Endodermal cell (in vitro differentiated cells): ENCODE data around the gene GPR137B. TPM values are rescaled to one million over a fixed set of nuclear protein-coding genes. Genes with fewer than 3 reads are reported as not detected.
"Not testable (repeated sequence)": the region's sequence is repeated elsewhere in the genome, so short reads cannot be mapped to it uniquely, and the experiment has no call there.

Experiments used
- DNase-seq: peaks from one replicate; pipeline ENCODE4 v3.0.0-alpha.2; 2017
- H3K27ac ChIP-seq: 2 replicates; pipeline ENCODE4 v1.5.1; 2013; ENCODE audit warnings: mild to moderate bottlenecking, low read depth, low read length, moderate library complexity
- H3K27me3 ChIP-seq: 2 replicates; pipeline ENCODE4 v1.6.1; 2013; ENCODE audit warnings: mild to moderate bottlenecking, low read length, moderate library complexity; ENCODE audit not compliant: insufficient read depth, control insufficient read depth, poor library complexity, severe bottlenecking
- H3K36me3 ChIP-seq: 2 replicates; pipeline ENCODE4 v1.7.0; 2013; ENCODE audit warnings: mild to moderate bottlenecking, low read length, moderate library complexity; ENCODE audit not compliant: control insufficient read depth, insufficient read depth
- H3K4me1 ChIP-seq: one replicate; pipeline ENCODE4 v1.7.0; 2013; ENCODE audit warnings: low read length; ENCODE audit not compliant: control insufficient read depth, insufficient read depth
- H3K4me3 ChIP-seq: 2 replicates; pipeline ENCODE4 v1.5.1; 2013; ENCODE audit warnings: mild to moderate bottlenecking, low read length, moderate library complexity
- H3K9ac ChIP-seq: 2 replicates; pipeline ENCODE4 v1.6.1; 2013; ENCODE audit warnings: mild to moderate bottlenecking, low read length, moderate library complexity; ENCODE audit not compliant: poor library complexity, severe bottlenecking; ENCODE audit errors: extremely low read depth
- H3K9me3 ChIP-seq: 2 replicates; pipeline ENCODE4 v1.6.1; 2013; ENCODE audit warnings: mild to moderate bottlenecking, low read length, moderate library complexity; ENCODE audit not compliant: control insufficient read depth
- H3K27ac Mint-ChIP-seq: 2 replicates; pipeline ENCODE4 v1.8.0; 2020; ENCODE audit warnings: mixed read lengths
- H3K27me3 Mint-ChIP-seq: 2 replicates; pipeline ENCODE4 v1.8.0; 2021; ENCODE audit warnings: mild to moderate bottlenecking, mixed read lengths; ENCODE audit not compliant: insufficient read depth
- H3K36me3 Mint-ChIP-seq: 2 replicates; pipeline ENCODE4 v1.8.0; 2020; ENCODE audit warnings: low read depth, mixed read lengths
- H3K4me1 Mint-ChIP-seq: 2 replicates; pipeline ENCODE4 v1.8.0; 2020; ENCODE audit warnings: mixed read lengths
- H3K4me3 Mint-ChIP-seq: 2 replicates; pipeline ENCODE4 v1.8.0; 2020; ENCODE audit warnings: mild to moderate bottlenecking, moderate library complexity, mixed read lengths
- H3K9me3 Mint-ChIP-seq: 2 replicates; pipeline ENCODE4 v1.8.0; 2020; ENCODE audit warnings: mild to moderate bottlenecking, mixed read lengths
- WGBS, 2 experiments: methylation state at CpG; one replicate each; pipeline versions ENCODE4 v1.1.5 to v1.1.7; 2013; ENCODE audit warnings: missing lambda C conversion rate in 2 of 2, mixed read lengths in 1 of 2; ENCODE audit not compliant: insufficient coverage in 1 of 2, insufficient read length in 1 of 2; 5-methylcytosine and 5-hydroxymethylcytosine counted together
- total RNA-seq, 2 donors: library from RNA; stranded (reverse); fragmentation: NEBNext Ultra II Directional in 1 of 2; extraction: Animal tissue kit (Norgen Biotek cat#: 25700) in 1 of 2; gene quantifications; 2 replicates in 1 of 2; 3 replicates in 1 of 2; pipeline ENCODE4 v1.2.1, GENCODE V29; 2021
- TF ChIP-seq, protein P1 (sequence below): fragments of 200-600 bp; sonication (generic); conservative IDR thresholded peaks from 2 replicates; pipeline ENCODE4 v1.5.0; 2021; ENCODE audit warnings: antibody characterized with exemption, mild to moderate bottlenecking

Gene GPR137B
- total RNA-seq, 2 donors from 2014 or later = 2.8 to 6.7 TPM

DNA sequence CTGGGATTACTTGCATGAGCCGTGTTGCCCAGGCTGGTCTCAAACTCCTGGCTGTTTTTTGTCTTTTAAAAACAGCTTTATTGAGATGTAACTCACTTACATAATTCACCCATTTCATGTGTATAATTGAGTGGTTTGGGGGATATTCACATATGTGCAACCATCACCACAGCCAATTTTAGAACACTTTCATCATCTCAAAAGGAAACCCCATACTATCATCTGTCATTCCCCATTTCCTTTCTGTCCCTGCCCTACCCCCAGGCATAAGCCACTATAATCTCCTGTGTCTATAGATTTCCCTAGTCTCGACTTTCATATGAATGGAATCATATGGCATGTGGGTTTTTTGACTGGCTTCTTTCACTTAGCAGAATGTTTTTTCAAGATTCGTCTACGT is 43.3 kb downstream of the GPR137B start:
- no peak for DNase-seq
- no peaks in the 10 kb centered on the region for H3K27me3 Mint-ChIP-seq
- no peak overlapping the region for H3K4me3 ChIP-seq
- peaks cover 7% of the 10 kb centered on the region for H3K9me3 Mint-ChIP-seq
- H3K9ac ChIP-seq = no peak overlapping the region
- no peaks in the 10 kb centered on the region for H3K27me3 ChIP-seq
- no peaks in the 10 kb centered on the region for H3K9me3 ChIP-seq
- H3K4me1 ChIP-seq = no peaks in the 10 kb centered on the region
- TF ChIP-seq, protein P1, sequence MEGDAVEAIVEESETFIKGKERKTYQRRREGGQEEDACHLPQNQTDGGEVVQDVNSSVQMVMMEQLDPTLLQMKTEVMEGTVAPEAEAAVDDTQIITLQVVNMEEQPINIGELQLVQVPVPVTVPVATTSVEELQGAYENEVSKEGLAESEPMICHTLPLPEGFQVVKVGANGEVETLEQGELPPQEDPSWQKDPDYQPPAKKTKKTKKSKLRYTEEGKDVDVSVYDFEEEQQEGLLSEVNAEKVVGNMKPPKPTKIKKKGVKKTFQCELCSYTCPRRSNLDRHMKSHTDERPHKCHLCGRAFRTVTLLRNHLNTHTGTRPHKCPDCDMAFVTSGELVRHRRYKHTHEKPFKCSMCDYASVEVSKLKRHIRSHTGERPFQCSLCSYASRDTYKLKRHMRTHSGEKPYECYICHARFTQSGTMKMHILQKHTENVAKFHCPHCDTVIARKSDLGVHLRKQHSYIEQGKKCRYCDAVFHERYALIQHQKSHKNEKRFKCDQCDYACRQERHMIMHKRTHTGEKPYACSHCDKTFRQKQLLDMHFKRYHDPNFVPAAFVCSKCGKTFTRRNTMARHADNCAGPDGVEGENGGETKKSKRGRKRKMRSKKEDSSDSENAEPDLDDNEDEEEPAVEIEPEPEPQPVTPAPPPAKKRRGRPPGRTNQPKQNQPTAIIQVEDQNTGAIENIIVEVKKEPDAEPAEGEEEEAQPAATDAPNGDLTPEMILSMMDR = no peak
- no peak overlapping the region for H3K27ac Mint-ChIP-seq
- no peaks in the 10 kb centered on the region for H3K36me3 ChIP-seq
- no peaks in the 10 kb centered on the region for H3K4me1 Mint-ChIP-seq
- no peak overlapping the region for H3K4me3 Mint-ChIP-seq
- peaks cover 2% of the 10 kb centered on the region for H3K36me3 Mint-ChIP-seq
- H3K27ac ChIP-seq = no peak overlapping the region
- 92 to 100% methylated on average over 1 to 2 of the region's 4 CpGs for WGBS, 2 experiments

DNA sequence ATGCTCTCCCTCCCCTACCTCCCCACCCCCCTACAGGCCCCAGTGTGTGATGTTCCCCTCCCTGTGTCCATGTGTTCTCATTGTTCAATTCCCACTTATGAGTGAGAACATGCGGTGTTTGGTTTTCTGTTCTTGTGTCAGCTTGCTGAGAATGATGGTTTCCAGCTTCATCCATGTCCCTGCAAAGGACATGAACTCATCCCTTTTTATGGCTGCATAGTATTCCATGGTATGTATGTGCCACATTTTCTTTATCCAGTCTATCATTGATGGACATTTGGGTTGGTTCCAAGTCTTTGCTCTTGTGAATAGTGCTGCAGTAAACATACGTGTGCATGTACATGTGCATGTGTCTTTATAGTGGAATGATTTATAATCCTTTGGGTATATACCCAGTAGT is 44.1 kb downstream of the GPR137B start:
- H3K36me3 Mint-ChIP-seq, H3K27ac Mint-ChIP-seq, H3K9me3 Mint-ChIP-seq: not testable (repeated sequence)

DNA sequence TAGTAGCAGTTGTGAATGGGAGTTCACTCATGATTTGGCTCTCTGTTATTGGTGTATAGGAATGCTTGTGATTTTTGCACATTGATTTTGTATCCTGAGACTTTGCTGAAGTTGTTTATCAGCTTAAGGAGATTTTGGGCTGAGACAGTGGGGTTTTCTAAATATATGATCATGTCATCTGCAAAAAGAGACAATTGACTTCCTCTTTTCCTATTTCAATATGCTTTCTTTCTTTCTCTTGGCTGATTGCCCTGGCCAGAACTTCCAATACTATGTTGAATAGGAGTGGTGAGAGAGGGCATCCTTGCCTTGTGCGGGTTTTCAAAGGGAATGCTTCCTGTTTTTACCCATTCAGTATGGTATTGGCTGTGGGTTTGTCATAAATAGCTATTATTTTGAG is 45.7 kb downstream of the GPR137B start:
- H3K27me3 Mint-ChIP-seq, H3K9me3 Mint-ChIP-seq, DNase-seq, H3K9me3 ChIP-seq, H3K4me1 Mint-ChIP-seq, H3K4me1 ChIP-seq, H3K27ac ChIP-seq, H3K36me3 Mint-ChIP-seq, H3K9ac ChIP-seq, H3K36me3 ChIP-seq, H3K4me3 ChIP-seq, H3K27me3 ChIP-seq, H3K27ac Mint-ChIP-seq, H3K4me3 Mint-ChIP-seq: not testable (repeated sequence)
- WGBS, 2 experiments = 94% methylated on average over 1 of the region's 1 CpG; no CpG with 5 or more reads in 1 of the 2 experiments

More for the DNA sequence above, 44.1 kb downstream of the GPR137B start:
- not testable (repeated sequence) for H3K27ac ChIP-seq, H3K4me1 Mint-ChIP-seq, H3K4me3 ChIP-seq, H3K27me3 Mint-ChIP-seq, H3K4me1 ChIP-seq, H3K9ac ChIP-seq, DNase-seq, H3K27me3 ChIP-seq, H3K9me3 ChIP-seq, H3K36me3 ChIP-seq, H3K4me3 Mint-ChIP-seq
- WGBS, 2 experiments = 100% methylated on average over 2 of the region's 2 CpGs; no CpG with 5 or more reads in 1 of the 2 experiments

DNA sequence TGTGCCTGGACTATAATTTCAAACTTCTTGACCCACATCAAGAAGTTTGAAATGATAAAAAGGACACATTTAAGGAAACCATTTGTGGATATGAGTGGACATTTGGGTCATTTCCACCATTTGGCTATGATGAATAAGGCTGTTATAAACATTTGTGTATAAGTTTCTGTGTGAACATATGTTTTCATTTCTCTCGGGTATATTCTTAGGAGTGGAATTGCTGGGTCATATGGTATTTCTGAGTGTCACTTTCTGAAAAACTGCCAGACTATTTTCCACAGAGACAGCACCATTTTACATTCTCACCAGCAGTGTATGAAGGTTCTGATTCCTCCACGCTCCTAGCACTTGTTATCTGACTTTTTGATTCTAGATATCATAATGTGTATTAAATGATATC is 50.8 kb downstream of the GPR137B start:
- Histone ChIP-seq H3K27ac (no peak overlapping the region), H3K4me3 (no peak overlapping the region), H3K9ac (no peak overlapping the region), H3K36me3 (no peaks in the 10 kb centered on the region), H3K4me1 (no peaks in the 10 kb centered on the region), H3K9me3 (no peaks in the 10 kb centered on the region), H3K27me3 (no peaks in the 10 kb centered on the region)
- Mint-ChIP-seq H3K36me3 (no peaks in the 10 kb centered on the region), H3K4me3 (no peak overlapping the region), H3K9me3 (no peaks in the 10 kb centered on the region), H3K27ac (no peak overlapping the region), H3K27me3 (no peaks in the 10 kb centered on the region), H3K4me1 (no peaks in the 10 kb centered on the region)
- TF ChIP-seq, protein P1 = no peak
- DNase-seq = no peak
- 97% methylated on average over 2 of the region's 2 CpGs; no CpG with 5 or more reads in 1 of the 2 experiments for WGBS, 2 experiments
